ENCODE measurements around the gene PRUNE2. TPM values are rescaled to one million over a fixed set of nuclear protein-coding genes. Genes with fewer than 3 reads are reported as not detected.

PRUNE2 gene
- total RNA-seq, 2 donors from 2014 or later, result 12.1 to 90.0 TPM

DNA sequence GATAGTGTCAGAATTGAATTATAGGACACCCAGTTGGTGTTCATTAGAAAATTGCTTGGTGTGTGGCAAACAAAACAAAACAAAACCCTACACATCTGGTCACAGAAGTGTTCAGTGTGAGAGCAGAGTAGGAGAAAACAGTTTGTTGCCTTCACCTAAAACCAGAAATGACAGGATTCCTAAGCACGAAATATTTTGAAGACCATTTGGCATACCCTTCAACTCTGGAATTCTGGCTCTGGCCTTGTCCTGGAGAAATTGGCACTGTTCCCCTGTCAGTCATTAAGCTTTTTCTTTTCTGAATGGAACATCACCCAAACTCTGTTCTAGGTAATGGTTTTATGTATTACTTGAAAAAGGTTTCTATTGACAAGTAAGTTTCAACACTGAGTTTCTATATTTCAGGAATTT, 251.9 kb downstream of the PRUNE2 start:
- Histone ChIP-seq H3K4me3 (no peak overlapping the region), H3K36me3 (no peaks in the 10 kb centered on the region), H3K4me1 (peaks cover 6% of the 10 kb centered on the region), H3K27ac (peak overlapping the region; percentile 5), H3K9ac (ENCODE audit: low read depth in 2 of 2, low read length in 2 of 2) (no peak overlapping the region), H3K9me3 (no peaks in the 10 kb centered on the region), H3K27me3 (no peaks in the 10 kb centered on the region)
- TF ChIP-seq, protein P1, sequence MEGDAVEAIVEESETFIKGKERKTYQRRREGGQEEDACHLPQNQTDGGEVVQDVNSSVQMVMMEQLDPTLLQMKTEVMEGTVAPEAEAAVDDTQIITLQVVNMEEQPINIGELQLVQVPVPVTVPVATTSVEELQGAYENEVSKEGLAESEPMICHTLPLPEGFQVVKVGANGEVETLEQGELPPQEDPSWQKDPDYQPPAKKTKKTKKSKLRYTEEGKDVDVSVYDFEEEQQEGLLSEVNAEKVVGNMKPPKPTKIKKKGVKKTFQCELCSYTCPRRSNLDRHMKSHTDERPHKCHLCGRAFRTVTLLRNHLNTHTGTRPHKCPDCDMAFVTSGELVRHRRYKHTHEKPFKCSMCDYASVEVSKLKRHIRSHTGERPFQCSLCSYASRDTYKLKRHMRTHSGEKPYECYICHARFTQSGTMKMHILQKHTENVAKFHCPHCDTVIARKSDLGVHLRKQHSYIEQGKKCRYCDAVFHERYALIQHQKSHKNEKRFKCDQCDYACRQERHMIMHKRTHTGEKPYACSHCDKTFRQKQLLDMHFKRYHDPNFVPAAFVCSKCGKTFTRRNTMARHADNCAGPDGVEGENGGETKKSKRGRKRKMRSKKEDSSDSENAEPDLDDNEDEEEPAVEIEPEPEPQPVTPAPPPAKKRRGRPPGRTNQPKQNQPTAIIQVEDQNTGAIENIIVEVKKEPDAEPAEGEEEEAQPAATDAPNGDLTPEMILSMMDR (IDR thresholded peaks at IDR 0.05), result no peak
- intact Hi-C loops (cut with DNase I), result loop anchor here (10.0 kb wide), 1 partner anchor 69 kb away; no protein-coding TSS in a partner anchor
- no peak for DNase-seq

- TF ChIP-seq, protein P1 (IDR thresholded peaks at IDR 0.05), result no peak
- Histone ChIP-seq H3K9ac (ENCODE audit: low read depth in 2 of 2, low read length in 2 of 2) (no peak overlapping the region), H3K4me1 (peaks cover 6% of the 10 kb centered on the region), H3K9me3 (no peaks in the 10 kb centered on the region), H3K4me3 (no peak overlapping the region), H3K27me3 (no peaks in the 10 kb centered on the region), H3K36me3 (no peaks in the 10 kb centered on the region), H3K27ac (no peak overlapping the region)
- intact Hi-C loops (cut with DNase I), result loop anchor here (10.0 kb wide), 1 partner anchor 68 kb away; no protein-coding TSS in a partner anchor
- no peak for DNase-seq
Measured at GRCh38 chr9:76652894-76653293, 253.0 kb downstream of the PRUNE2 start.

GRCh38 chr9:76651119-76651705, 254.7 kb downstream of the PRUNE2 start:
- DNase-seq, result no peak
- H3K27ac ChIP-seq, result peak overlapping the region; percentile 60
- TF ChIP-seq, protein P1 (IDR thresholded peaks at IDR 0.05), result no peak
- no peak overlapping the region for H3K9ac ChIP-seq (ENCODE audit: low read depth in 2 of 2, low read length in 2 of 2)
- H3K4me1 ChIP-seq, result peaks cover 6% of the 10 kb centered on the region
- no peaks in the 10 kb centered on the region for H3K9me3 ChIP-seq
- H3K36me3 ChIP-seq, result no peaks in the 10 kb centered on the region
- H3K27me3 ChIP-seq, result no peaks in the 10 kb centered on the region
- H3K4me3 ChIP-seq, result peak overlapping the region; percentile 20
- intact Hi-C loops (cut with DNase I), result loop anchor here (10.0 kb wide), 1 partner anchor 66 kb away; no protein-coding TSS in a partner anchor

DNA sequence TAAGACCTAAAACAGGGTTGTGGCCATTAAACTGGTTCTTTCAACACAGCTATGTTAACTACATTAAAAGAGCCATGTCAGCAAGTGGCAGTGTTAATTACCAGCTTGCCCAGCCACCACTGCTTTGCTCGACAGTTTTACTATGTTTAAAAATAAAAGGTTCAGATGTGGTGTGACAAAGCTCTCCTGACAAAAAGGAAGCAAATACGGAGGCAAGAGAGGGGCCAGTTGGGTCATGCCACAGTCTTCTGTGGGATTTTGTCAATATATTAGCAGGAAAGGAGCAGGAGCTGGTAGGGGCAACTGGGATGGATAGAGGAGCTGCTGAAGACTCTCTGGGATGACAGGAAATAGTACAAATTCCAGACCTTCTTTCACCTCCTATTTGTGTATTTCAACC, 255.2 kb downstream of the PRUNE2 start:
- Histone ChIP-seq H3K9ac (ENCODE audit: low read depth in 2 of 2, low read length in 2 of 2) (no peak overlapping the region), H3K27me3 (no peaks in the 10 kb centered on the region), H3K27ac (peak overlapping the region; percentile 60), H3K9me3 (no peaks in the 10 kb centered on the region), H3K4me1 (peaks cover 6% of the 10 kb centered on the region), H3K36me3 (no peaks in the 10 kb centered on the region), H3K4me3 (no peak overlapping the region)
- DNase-seq, result no peak
- intact Hi-C loops (cut with DNase I), result loop anchor here (10.0 kb wide), 1 partner anchor 66 kb away; no protein-coding TSS in a partner anchor
- TF ChIP-seq, protein P1 (IDR thresholded peaks at IDR 0.05), result no peak

GRCh38 chr9:76649894-76650293, 256.0 kb downstream of the PRUNE2 start:
- TF ChIP-seq, protein P1 (IDR thresholded peaks at IDR 0.05), result no peak
- no peak overlapping the region for H3K9ac ChIP-seq (ENCODE audit: low read depth in 2 of 2, low read length in 2 of 2)
- H3K27ac ChIP-seq, result no peak overlapping the region
- H3K4me3 ChIP-seq, result no peak overlapping the region
- H3K36me3 ChIP-seq, result no peaks in the 10 kb centered on the region
- intact Hi-C loops (cut with DNase I), result loop anchor here (10.0 kb wide), 1 partner anchor 65 kb away; no protein-coding TSS in a partner anchor
- DNase-seq, result no peak
- no peaks in the 10 kb centered on the region for H3K27me3 ChIP-seq
- H3K4me1 ChIP-seq, result peaks cover 6% of the 10 kb centered on the region
- no peaks in the 10 kb centered on the region for H3K9me3 ChIP-seq
